Islet precursor cell (in vitro differentiated cells): ENCODE measurements around the gene SP9.

ENCODE experiments used
- DNase-seq: peaks from one replicate; pipeline ENCODE4 v3.0.0-alpha.2; 2018

The SP9 gene

DNA sequence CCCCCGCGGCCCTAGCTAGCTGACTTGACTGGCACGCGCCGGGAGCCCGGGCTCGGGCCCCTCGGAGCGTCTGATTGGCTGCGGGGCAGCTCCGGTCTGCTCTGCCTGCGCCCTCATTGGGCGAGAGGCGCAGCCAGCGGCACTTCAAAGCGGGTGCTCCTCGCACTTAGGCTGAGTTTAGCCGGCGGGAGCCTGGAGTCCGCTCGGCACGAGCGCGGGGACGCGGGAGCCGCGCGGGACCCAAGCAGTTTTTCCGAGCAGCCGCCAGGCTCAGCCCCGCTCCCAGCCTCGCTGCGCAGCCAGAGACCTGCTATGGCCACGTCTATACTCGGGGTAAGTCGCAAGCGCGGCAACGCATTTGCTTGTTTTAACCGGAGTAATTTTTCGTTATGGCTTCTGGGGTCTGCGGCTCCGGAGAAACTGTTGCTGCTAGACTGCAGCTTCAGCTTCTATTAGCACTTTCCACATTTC lies at the start of gene SP9:
SP9 (plus strand) TSS at position 174 of the 471 bp plus-strand sequence; CDS start at position 313, 139 bp downstream.
- DNase-seq = peak; percentile 90

DNA sequence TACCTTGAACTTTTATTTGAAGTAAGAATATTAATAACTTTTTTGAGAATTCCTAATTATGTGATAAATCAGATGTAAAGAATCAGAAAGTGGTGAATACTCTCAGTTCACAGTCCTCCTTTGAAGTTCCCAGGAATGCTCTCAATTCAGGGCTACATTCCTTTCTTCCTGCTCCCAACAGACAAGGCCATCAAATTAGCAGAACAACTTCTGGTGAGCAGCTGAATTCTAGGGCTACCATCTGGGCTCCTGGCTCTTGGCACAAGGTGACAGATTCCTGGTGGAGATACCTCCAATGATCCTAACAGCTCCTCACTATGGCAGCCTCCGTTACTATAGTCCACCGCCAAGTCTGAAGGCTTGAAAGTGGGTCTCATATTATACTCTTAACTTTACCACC lies 48.6 kb upstream of the SP9 start:
- DNase-seq = peak; percentile 83

DNA sequence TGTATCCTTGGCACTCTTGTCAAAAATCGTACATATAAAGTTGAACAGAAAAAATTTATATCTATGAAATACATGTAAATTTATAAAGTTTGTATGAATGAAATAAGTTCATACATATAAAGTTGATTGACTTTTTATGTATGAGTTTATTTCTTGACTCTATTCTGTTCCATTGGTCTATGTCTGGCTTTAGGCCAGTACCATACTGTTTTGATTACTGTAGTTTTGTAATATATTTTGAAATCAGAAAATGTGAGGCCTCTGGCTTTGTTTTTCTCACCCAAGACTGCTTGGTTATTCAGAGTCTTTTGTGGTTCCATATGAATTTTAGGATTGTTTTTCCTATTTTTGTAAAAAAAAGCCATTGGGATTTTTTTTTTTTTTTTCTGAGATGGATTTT lies 41.8 kb upstream of the SP9 start:
- DNase-seq = no peak

DNA sequence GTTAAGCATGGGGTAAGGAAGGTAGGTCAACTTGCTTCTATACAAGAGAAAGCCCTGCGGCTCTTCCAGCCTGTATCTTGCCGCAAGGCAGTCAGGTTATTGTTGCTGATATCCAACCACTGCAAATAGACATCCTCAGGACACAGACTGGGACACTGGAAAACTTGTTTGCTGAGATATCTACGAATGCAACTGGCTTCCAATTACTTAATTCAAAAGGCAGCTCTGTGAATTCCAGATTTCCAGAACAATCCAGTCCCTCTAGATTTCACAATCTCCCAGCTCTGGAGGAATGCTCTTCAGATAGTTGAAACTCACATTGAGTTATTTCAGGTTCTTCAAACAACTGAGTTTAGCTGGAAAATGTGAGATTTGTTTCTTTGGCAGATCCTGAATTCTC lies 34.6 kb upstream of the SP9 start:
- DNase-seq = no peak

DNA sequence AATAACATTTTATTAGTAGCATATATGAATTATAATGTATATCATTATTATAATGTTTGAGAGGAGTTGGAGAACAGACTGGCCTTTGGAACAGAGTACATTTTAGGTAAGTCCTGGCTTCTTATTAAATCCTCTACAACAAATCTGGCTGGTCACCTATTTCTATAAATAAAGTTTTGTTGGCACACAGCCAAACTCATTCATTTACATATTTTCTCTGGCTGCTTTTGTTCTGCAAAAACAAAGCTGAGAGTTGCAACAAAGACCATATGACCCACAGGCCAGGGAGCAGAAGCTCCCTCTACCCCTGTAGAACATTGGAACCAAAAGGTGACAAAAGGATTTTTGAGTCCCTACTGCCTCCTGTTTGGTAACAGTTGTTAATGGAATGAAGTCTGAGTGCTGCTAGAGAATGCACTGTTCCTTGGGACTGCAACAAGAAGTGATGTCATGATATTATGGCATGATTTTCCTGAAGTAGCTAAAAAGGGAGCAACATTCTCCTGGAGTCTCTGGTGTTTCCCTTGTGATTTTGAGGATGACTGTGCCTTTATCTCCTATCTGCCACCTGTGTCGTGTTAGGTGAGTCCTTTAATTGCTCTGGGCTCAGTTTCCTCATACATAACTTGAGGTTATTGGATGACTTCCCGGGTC lies 22.0 kb upstream of the SP9 start:
- no peak for DNase-seq

DNA sequence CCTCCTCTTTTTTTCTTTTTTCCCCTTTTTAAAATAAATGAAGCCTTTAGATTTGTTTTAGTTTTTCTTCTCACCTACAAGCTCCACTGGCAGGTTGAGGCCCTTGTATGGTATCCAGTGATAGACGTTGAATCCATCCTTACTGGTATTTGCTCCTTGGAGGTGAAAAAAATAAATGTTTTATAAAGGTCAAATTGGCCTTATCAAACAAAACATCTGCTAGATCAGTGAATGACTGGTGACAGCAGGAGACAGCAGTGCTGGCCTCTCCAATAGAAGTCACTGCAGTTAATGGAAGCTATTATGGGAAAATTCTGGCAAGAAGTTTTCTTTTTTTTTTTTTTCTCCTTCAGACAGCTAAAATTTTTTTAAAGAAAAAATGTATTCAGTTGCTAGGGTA lies 12.6 kb upstream of the SP9 start:
- DNase-seq = no peak

DNA sequence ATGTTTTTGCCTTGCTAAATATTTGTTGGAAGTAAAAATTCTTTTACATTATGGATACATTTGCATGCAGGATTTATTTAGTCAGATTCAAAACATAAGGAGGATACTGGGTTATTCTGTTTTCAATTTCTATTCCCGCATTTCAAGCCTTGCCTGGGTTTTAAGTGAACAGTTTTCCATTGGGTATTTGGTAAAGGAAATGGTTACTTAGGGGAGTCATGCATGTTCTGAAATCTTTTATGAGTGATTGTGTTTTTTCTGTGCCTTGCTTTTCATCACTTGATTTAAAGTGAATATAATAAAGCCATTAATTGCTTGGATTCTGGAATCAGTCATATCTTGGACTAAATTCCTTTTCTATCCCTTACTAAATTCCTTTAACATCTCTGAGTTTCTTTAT lies 12.0 kb upstream of the SP9 start:
- no peak for DNase-seq

DNA sequence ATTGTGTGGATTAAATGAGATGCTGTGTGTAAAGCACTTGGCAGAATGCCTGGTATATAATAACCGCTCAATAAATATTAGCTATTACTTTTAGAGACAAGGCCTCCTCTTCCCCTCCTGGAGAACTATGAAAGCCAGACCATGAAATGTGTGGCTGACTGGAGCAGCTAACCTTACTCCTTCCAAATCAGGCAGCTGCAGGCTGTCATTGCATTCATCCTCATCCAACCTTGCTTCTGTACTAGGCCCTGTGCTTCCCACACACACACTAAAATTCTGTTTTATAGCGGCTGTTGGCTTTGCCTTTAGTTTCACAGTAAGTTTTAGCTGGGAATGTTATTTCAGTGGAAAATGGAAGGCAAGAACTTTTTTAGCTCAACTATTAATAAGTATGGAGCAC lies 10.2 kb upstream of the SP9 start:
- DNase-seq = no peak

DNA sequence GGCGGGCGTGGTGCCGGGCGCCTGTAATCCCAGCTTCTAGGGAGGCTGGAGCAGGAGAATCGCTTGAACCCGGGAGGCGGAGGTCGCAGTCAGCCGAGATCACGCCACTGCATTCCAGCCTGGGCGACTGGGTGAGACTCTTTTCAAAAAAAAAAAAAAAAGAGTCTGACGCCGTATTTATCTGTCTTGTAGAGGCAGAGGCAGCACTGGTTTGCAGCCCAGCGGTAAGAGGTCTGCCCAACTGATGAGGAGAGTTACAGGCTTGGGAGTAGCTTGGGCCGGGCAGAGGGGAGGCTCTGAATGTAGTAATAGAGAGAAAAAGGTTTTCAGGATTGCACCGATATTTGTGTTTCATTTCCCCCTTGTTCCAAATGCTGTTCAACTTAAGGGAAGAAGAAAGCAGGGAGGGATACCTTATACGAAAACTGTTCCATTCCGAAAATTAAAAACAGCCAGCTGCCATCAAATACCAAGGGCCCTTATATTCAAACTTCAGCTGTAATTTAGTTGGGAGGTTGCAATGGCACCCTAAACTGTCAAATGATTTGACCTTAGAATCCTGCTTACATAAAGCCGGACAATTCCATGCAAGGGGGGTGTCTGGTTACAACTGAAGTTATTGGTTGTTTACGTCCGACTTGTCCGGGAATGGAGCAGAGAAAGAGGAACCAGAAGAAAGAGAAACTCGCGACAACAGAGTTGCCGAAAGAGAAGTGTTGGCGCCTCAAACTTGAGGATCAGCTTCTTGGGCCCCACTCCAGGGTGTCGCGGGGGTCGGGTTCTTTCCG lies 9.2 kb upstream of the SP9 start:
- DNase-seq = peak; percentile 63

DNA sequence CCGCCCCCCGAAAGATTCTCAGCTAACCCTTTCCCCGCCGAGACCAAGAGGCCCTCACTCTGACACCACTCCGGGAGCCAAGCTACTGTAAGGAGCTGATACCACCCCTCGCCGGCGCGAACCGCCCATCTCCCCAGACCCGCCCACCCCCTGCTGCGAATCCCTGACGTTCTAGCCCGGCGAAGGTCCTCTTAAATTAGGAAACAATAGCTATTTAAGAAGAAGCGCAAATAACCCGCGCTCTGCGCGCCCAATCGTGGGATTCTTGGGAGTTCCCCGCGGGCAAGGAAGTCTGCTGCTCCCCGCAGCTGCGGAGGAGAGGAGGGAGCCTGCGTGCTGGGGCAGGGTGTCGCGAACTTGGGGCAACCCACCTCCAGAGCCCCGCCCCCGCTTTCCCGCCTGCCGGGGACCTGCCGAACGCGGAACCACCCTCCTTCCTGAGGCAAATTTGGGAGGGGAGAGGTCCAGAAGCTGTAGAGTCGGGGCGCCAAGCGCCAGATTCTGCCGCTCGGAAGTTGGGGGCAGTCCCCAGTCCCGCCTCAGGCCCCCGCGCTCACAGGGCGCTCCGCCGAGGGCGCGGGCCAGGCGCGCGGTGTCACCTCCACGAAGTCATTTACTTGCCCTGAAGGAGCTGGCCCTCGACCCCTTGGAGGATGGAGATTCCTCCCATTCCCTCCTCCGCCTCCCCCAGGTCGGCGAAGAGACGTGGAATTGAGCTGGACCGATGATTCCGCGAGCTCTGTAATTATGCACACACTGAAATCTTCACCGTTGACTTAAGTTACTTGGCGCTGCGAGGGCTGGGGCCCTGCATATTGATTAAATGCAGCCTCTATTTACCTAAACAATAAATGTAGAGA lies 8.4 kb upstream of the SP9 start:
- peak; percentile 76 for DNase-seq

DNA sequence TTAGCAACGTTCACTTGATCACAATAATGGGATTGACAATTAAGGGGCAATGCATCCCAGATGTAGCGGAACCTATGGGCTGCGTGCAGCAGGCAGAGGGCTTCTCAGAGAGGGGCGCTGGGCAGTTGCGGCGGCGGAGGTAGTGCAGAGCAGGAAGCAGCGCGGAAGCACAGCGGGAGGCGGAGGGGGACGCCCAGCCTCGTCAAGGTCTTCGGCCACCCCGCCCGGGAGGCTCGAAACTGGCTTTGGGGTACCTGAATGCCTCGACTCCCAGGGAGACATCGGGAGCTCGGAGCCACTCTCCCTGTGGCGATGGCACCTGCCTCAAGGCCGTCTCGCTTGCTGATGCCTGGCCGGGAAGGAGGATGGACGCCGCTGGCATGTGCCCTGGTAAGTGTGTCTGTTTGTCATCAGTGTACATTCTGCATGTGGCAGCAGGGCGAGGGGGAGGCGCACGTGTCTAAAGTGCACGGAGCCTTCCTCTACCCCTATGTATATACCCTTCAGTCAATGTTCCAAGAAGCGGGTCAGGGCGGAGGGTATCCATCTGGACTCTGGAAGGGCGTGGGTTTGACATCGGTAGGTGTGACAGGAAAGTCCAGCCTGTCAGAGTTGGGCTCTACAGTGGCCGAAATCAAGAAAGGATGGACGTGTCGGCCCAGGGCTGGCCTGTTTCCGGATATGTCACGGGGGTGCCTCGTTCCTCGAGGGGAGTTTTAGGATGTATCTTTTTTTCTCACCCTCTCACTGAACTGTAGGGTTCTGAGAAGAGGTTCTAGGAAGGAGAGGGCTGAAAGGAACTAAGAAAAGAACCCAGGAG lies 7.5 kb upstream of the SP9 start:
- DNase-seq = peak; percentile 64

DNA sequence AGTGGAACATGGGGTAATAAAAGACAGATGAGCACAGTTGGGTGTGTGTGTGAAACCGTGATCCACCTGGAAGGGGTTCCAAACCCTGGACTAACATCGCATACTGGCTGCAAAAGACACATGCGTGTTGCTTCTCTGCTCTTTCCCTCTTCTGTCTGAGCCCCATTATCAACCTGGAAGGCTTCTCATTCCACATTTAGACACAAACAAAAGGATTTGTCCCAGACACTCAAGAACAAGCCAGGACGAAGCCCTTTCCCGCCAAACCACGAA lies 7.0 kb upstream of the SP9 start:
- DNase-seq = no peak

DNA sequence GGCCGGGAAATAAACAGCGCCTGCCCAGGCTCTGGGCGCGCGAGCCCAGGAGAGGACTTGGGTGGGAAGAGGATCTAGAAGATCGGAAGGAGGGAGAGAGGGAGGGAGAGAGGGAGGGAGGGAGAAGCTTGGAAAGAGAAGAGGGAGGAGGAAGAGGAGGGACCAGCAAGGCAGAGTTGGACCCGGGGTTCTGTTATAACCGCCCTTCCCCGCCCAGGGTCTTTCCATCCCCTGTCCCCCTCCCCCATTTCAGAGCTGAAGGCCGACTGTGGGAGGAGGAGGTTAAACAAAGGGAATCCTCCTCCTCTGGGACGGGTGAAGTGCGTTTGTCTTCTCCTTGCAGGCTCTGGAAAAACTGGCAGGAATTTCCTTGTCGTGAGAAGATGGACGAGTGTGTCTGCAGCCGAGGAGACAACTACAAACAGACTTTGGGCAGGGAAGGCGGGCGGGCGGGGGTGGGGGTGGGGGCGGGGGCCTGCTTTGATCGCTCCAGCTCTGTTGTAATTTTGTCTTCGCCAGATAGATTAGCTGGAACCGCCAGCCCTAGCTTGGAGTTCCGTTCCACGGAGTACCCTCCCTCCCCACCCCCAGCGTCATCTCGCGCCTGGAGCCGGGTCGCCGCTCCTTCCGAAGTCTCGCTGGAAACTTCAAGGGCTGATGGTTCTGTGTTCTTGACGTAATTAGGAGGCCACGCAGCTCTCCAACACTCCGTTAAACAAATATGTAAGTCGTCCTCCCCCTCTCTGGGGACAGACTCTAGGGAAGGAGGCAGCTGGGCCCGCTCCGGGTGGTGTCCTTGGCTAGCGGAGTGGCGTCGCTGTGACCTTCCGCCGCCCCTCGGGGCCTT lies 6.4 kb upstream of the SP9 start:
- DNase-seq = peak; percentile 88

DNA sequence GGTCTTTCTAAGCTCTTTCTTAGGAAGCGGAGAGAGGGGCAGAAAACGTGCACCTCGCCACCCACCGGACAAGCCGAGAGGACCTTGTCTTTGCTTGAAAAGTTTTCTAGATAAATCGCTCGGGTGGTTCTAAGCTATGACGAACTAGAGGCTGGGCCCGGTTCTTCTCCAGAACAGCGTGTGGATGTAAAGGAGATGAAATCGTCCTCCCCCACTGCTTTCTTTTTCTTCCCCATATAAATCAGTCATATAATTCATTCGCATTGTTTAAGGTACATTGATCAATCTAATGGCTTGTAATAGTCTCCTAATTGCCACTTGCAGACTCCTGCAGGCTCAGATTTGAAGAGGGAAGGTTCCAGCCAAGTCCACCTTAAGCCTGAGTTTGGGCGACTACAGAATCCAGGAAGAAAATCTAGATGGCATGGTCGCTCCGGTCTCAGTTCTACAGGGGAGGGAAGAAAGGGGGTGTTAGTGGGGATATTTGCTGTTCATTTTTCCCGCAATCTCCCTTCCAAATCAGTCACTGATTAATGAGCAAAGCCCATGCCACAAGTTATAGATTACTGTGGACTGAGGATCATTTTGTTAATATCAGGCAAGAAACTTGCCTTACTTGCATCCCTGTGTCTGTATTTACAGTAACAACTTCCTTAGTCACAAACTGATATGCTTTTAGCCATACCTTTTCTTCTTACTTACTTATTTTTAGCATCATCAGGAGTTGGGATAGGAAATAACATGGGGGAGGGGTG lies 5.6 kb upstream of the SP9 start:
- DNase-seq = no peak

DNA sequence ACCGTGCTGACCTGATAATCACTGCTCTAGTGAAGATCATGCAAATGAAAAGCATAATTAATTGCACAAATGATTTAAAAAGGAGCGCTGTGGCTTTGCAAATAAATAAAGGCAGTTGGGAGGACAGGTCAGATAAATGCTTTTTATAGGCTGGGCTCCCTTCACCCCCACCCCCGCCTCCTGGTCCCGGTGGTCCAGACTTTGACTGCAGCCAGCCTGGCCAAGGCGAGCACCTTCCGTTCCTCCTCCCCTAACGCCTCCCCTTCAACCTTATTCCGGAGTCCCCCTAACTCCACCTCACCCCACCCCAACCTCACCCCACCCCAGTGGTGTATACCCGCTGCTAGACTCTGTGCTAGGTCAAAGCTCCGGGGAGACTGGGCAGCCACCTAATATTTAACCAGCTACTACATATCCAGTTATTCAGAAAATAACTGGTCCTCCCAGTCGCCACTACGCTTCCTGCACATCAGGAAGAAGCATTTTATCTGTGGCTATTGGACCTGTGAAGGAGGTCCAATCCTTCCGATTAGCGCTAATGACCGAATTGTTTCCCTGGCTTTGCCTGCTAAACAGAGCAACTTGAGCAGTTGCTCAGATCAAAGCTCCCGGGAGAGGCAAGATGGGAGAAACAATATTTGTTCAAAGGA lies 3.7 kb upstream of the SP9 start:
- no peak for DNase-seq

DNA sequence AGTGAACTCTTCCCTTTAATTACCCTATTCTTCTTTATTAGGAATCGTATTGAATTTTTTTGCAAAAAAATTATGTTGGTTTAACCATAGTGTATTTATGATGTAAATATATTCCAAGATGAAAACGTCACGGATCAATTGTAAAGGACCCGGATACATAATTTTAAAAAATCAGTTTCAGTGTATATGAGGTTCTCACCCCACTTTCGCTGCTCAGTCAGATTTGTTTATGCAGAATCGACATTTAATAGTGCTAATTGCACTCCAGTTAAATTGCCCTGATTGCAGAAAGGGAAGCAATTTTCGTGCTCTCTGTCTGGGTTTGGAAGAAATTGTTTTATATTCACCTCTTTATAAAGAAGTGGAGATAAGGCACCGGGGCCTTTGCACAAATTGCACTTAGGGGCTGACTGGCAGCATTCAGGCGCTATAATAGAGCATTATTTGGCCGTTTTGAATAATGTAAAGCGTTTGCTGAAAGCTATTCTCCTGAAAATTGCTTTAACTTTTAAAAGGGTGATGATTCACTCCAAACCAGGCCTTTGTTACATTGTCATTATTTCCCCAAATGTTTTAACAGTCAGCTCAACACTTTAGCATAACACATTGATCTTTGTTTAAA lies 3.0 kb upstream of the SP9 start:
- no peak for DNase-seq

DNA sequence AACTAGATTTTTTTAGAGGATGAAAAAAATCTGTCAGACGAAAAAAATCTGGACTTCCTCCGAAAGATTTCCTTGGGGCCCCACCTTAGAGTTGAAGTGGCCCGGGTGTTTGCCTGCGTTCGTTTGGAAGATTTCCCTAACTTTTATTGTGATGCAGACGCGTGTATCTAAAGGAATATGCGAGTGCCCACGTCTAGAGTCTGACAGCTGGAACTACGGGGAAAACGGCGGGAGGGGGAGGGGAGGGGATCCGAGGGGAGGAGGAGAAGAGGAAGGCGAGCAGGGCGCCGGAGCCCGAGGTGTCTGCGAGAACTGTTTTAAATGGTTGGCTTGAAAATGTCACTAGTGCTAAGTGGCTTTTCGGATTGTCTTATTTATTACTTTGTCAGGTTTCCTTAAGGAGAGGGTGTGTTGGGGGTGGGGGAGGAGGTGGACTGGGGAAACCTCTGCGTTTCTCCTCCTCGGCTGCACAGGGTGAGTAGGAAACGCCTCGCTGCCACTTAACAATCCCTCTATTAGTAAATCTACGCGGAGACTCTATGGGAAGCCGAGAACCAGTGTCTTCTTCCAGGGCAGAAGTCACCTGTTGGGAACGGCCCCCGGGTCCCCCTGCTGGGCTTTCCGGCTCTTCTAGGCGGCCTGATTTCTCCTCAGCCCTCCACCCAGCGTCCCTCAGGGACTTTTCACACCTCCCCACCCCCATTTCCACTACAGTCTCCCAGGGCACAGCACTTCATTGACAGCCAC lies 2.4 kb upstream of the SP9 start:
- peak; percentile 69 for DNase-seq

DNA sequence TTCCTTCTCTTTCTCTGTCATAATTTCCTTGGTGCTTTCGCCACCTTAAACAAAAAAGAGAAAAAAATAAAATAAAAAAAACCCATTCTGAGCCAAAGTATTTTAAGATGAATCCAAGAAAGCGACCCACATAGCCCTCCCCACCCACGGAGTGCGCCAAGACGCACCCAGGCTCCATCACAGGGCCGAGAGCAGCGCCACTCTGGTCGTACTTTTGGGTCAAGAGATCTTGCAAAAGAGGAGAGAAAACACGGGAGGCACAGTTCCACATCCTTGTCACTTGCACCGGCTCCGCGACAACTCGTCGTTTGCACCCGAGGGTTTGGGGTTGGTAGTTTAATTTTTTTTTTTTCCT lies 1.8 kb upstream of the SP9 start:
- DNase-seq = no peak
